Measurements from ENCODE around the gene GGT5. TPM values are rescaled to one million over a fixed set of nuclear protein-coding genes. Genes with fewer than 3 reads are reported as not detected.
"Not testable (repeated sequence)": the region's sequence is repeated elsewhere in the genome, so short reads cannot be mapped to it uniquely, and the experiment has no call there.

Gene GGT5
- total and polyA plus RNA-seq, 2 of the 13 experiments (the other 11 are each of a cell fraction or from before 2014, with no cell fraction given): 0.69 to 3.1 TPM

DNA sequence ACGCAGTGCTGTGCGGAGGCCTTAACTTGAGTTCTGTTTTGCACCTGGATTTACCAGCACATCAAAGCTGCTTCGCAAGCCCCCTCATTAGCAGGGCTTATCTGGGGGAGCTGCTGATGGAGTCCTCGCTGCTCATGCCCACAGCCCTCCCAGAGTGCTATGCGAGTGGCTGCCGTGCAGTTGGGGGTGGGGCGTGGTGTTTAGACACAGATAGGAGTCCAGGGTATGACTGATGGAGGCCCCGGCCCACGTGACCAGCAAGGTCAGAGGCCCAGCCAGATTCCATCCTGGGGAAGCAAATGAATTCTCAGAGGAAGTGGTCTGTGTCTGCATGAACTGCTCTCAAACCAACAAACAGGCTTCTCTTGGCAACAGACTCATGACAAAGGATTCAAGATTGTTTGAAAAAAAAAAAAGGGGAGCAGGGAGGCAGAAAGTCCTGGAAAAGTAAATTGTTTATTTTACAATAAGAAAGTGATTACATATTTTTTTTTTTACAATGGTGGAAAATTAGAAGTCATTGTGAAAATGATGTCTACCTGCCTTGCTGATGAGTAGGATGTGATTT is 19.5 kb upstream of the GGT5 start:
- CTCF ChIA-PET (ENCODE audit: low intra/inter-chr PET ratio, low total read pairs); FAIRE-seq; H3K4me3 ChIP-seq (replicated peaks in 1 of 3; ENCODE audit: insufficient read depth in 1 of 3, low read depth in 2 of 3, low read length in 3 of 3); intact Hi-C loops (cut with micrococcal nuclease; ENCODE audit: unreplicated experiment); H3K36me3 ChIP-seq (replicated peaks in 1 of 2; ENCODE audit: control insufficient read depth in 1 of 2, insufficient read depth in 2 of 2, low read length in 2 of 2); H4K20me1 ChIP-seq (ENCODE audit: insufficient read depth, low read length); POLR2A ChIA-PET; H3K79me2 ChIP-seq (ENCODE audit: insufficient read depth, low read length); DNase-seq (ENCODE audit: low spot score); ATAC-seq; H3K27me3 ChIP-seq (ENCODE audit: control insufficient read depth in 1 of 2, insufficient read depth in 2 of 2, low read length in 2 of 2); H2AFZ ChIP-seq (ENCODE audit: low read length); H3K9me3 ChIP-seq (ENCODE audit: low read length); H3K9ac ChIP-seq (ENCODE audit: insufficient read depth, low read depth, low read length); BruUV-seq (replicated peaks); in situ Hi-C loops (cut with HindIII; ENCODE audit: extremely low pct_ligation_motif_present, low pct_unique_long_range_greater_than_20kb); H3K27ac ChIP-seq (ENCODE audit: extremely low read length, insufficient read depth, low read length); TF ChIP-seq USF2 (IDR thresholded peaks at IDR 0.05; ENCODE audit: low read depth, low read length): not testable (repeated sequence)
- TF ChIP-seq USF2 (CRISPR knock-in tag; IDR thresholded peaks at IDR 0.05; ENCODE audit: borderline replicate concordance) (peak; percentile 33; the same call in 1 of the 2 replicates), ZNF143 (CRISPR knock-in tag; IDR thresholded peaks at IDR 0.05) (peak; percentile 62; the same call in 1 of the 2 replicates), ZFY (CRISPR knock-in tag; IDR thresholded peaks at IDR 0.05) (peak; percentile 33; the same call in 1 of the 2 replicates), RAD51 (IDR thresholded peaks at IDR 0.05; ENCODE audit: borderline replicate concordance) (peak; percentile 37; the same call in 1 of the 2 replicates)
- TF ChIP-seq, protein P1, sequence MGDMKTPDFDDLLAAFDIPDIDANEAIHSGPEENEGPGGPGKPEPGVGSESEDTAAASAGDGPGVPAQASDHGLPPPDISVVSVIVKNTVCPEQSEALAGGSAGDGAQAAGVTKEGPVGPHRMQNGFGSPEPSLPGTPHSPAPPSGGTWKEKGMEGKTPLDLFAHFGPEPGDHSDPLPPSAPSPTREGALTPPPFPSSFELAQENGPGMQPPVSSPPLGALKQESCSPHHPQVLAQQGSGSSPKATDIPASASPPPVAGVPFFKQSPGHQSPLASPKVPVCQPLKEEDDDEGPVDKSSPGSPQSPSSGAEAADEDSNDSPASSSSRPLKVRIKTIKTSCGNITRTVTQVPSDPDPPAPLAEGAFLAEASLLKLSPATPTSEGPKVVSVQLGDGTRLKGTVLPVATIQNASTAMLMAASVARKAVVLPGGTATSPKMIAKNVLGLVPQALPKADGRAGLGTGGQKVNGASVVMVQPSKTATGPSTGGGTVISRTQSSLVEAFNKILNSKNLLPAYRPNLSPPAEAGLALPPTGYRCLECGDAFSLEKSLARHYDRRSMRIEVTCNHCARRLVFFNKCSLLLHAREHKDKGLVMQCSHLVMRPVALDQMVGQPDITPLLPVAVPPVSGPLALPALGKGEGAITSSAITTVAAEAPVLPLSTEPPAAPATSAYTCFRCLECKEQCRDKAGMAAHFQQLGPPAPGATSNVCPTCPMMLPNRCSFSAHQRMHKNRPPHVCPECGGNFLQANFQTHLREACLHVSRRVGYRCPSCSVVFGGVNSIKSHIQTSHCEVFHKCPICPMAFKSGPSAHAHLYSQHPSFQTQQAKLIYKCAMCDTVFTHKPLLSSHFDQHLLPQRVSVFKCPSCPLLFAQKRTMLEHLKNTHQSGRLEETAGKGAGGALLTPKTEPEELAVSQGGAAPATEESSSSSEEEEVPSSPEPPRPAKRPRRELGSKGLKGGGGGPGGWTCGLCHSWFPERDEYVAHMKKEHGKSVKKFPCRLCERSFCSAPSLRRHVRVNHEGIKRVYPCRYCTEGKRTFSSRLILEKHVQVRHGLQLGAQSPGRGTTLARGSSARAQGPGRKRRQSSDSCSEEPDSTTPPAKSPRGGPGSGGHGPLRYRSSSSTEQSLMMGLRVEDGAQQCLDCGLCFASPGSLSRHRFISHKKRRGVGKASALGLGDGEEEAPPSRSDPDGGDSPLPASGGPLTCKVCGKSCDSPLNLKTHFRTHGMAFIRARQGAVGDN (CRISPR knock-in tag; IDR thresholded peaks at IDR 0.05): peak; percentile 48
- 33% methylated on average over 2 of the region's 9 CpGs for WGBS (ENCODE audit: low lambda C conversion rate)
- Histone ChIP-seq H3K4me2 (ENCODE audit: low read depth, low read length) (peak overlapping the region; percentile 32; the same call in 1 of the 2 replicates), H3K4me1 (ENCODE audit: insufficient read depth, low read length) (peaks cover 42% of the 10 kb centered on the region)

Data from HepG2 (cell line).